Fibroblast of lung (primary cell): ENCODE data around the gene NABP1. TPM values are rescaled to one million over a fixed set of nuclear protein-coding genes. Genes with fewer than 3 reads are reported as not detected.

Source experiments
- DNase-seq, 2 donors: peaks; one replicate each; pipeline versions ENCODE4 v3.0.0 to v3.0.0-alpha.2; 2010; ENCODE audit warnings: low read depth in 2 of 2
- H2AFZ ChIP-seq: 2 replicates; pipeline ENCODE4 v1.5.1; 2012; ENCODE audit warnings: low read length, control low read depth, inconsistent platforms
- H3K27ac ChIP-seq: 2 replicates; pipeline ENCODE4 v1.5.1; 2011; ENCODE audit warnings: low read length, control low read depth; ENCODE audit not compliant: insufficient read depth
- H3K27me3 ChIP-seq: 2 replicates; pipeline ENCODE4 v1.5.1; 2011; ENCODE audit warnings: mild to moderate bottlenecking, low read length; ENCODE audit not compliant: control insufficient read depth, insufficient read depth
- H3K36me3 ChIP-seq: 2 replicates; pipeline ENCODE4 v1.5.1; 2011; ENCODE audit warnings: low read length; ENCODE audit not compliant: control insufficient read depth, insufficient read depth
- H3K4me1 ChIP-seq: 2 replicates; pipeline ENCODE4 v1.5.1; 2011; ENCODE audit warnings: low read length; ENCODE audit not compliant: control insufficient read depth, insufficient read depth; ENCODE audit errors: extremely low read depth
- H3K4me2 ChIP-seq: 2 replicates; pipeline ENCODE4 v1.5.1; 2011; ENCODE audit warnings: low read length, control low read depth; ENCODE audit not compliant: insufficient read depth; ENCODE audit errors: extremely low read depth
- H3K4me3 ChIP-seq, 4 experiments: fragments of 200-600 bp in 1 of 4; sonication (generic) in 1 of 4; replicated peaks in 1 of 4; 2 replicates each; pipeline ENCODE4 v1.5.1; 2011 to 2016; ENCODE audit warnings: low read length in 4 of 4, low read depth in 3 of 4, mild to moderate bottlenecking in 3 of 4, control low read depth in 2 of 4, inconsistent platforms in 1 of 4, mixed read lengths in 1 of 4; ENCODE audit not compliant: insufficient read depth in 1 of 4; ENCODE audit errors: control extremely low read depth in 1 of 4
- H3K79me2 ChIP-seq: 2 replicates; pipeline ENCODE4 v1.5.1; 2012; ENCODE audit warnings: mild to moderate bottlenecking, low read length, inconsistent platforms; ENCODE audit not compliant: control insufficient read depth, insufficient read depth
- H3K9ac ChIP-seq: 2 replicates; pipeline ENCODE4 v1.5.1; 2011; ENCODE audit warnings: mild to moderate bottlenecking, low read length, control low read depth; ENCODE audit not compliant: insufficient read depth
- H3K9me3 ChIP-seq: 2 replicates; pipeline ENCODE4 v1.5.1; 2012; ENCODE audit warnings: low read depth, low read length; ENCODE audit not compliant: control insufficient read depth, insufficient read depth
- H4K20me1 ChIP-seq: 2 replicates; pipeline ENCODE4 v1.5.1; 2011; ENCODE audit warnings: low read length; ENCODE audit not compliant: control insufficient read depth, insufficient read depth; ENCODE audit errors: extremely low read depth
- EZH2 ChIP-seq: IDR thresholded peaks from 2 replicates; pipeline ENCODE4 v1.5.1; 2012; ENCODE audit warnings: low read length, control low read depth, mild to moderate bottlenecking; ENCODE audit errors: missing control alignments
- polyA plus RNA-seq, 2 donors: library from polyadenylated mRNA; depleted of rRNA in 1 of 2; stranded (reverse) in 1 of 2; unstranded in 1 of 2; fragments of >200 nt; gene quantifications; 2 replicates each; pipeline ENCODE4 v1.2.1, GENCODE V29; 2011 to 2012; ENCODE audit warnings: missing spikeins in 1 of 2
- total RNA-seq: library from RNA; depleted of rRNA; stranded (reverse); fragments of >200 nt; gene quantifications from 2 replicates; pipeline ENCODE4 v1.2.1, GENCODE V29; 2014
- TF ChIP-seq, protein P1 (sequence below), 2 donors: IDR thresholded peaks in 1 of 2; conservative IDR thresholded peaks in 1 of 2; 1 replicate in 1 of 2; 2 replicates in 1 of 2; pipeline ENCODE4 v1.5.1; 2011 to 2012; ENCODE audit warnings: low read length in 2 of 2, control low read depth in 1 of 2, inconsistent platforms in 1 of 2, low read depth in 1 of 2, mild to moderate bottlenecking in 1 of 2

NABP1 gene
- total and polyA plus RNA-seq, 2 donors (not counting 1 experiment from before 2014, with no cell fraction given), result 117 to 123 TPM

DNA sequence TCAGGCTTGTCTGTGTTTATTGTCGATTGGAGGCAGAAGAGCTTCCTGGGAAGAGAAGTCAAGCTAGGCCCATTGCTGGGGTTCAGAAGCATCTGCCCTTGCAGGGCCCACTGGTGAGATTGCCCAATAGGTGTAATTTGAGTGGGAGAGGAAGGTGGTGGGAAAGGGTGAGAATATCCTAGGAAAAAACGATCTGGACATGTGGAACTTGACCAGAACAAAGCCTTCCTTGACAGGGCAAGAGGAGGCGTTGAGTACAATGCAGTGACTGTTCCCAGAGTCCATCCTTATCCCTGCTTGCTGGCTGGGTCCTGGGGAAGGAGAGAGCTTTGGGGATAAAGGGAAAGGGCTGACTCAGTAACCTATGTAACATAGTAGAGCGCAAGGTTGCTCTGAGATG lies 27.1 kb downstream of the NABP1 start:
- H3K4me3 ChIP-seq, result no peak overlapping the region
- no peak overlapping the region for H3K9ac ChIP-seq
- no peaks in the 10 kb centered on the region for H3K36me3 ChIP-seq
- no peaks in the 10 kb centered on the region for H3K9me3 ChIP-seq
- no peak overlapping the region for H3K4me2 ChIP-seq
- H3K79me2 ChIP-seq, result no peaks in the 10 kb centered on the region
- TF ChIP-seq, protein P1, sequence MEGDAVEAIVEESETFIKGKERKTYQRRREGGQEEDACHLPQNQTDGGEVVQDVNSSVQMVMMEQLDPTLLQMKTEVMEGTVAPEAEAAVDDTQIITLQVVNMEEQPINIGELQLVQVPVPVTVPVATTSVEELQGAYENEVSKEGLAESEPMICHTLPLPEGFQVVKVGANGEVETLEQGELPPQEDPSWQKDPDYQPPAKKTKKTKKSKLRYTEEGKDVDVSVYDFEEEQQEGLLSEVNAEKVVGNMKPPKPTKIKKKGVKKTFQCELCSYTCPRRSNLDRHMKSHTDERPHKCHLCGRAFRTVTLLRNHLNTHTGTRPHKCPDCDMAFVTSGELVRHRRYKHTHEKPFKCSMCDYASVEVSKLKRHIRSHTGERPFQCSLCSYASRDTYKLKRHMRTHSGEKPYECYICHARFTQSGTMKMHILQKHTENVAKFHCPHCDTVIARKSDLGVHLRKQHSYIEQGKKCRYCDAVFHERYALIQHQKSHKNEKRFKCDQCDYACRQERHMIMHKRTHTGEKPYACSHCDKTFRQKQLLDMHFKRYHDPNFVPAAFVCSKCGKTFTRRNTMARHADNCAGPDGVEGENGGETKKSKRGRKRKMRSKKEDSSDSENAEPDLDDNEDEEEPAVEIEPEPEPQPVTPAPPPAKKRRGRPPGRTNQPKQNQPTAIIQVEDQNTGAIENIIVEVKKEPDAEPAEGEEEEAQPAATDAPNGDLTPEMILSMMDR (conservative IDR thresholded peaks at IDR 0.05 in 1 of 2, IDR thresholded peaks at IDR 0.05 in 1 of 2; ENCODE audit: low read depth in 1 of 2, low read length in 2 of 2), result no peak
- no peak for TF ChIP-seq EZH2
- H3K27me3 ChIP-seq, result no peaks in the 10 kb centered on the region
- H3K27ac ChIP-seq, result no peak overlapping the region
- no peak for DNase-seq
- H2AFZ ChIP-seq, result no peak overlapping the region
- H3K4me1 ChIP-seq, result peaks cover 1% of the 10 kb centered on the region
- no peaks in the 10 kb centered on the region for H4K20me1 ChIP-seq

DNA sequence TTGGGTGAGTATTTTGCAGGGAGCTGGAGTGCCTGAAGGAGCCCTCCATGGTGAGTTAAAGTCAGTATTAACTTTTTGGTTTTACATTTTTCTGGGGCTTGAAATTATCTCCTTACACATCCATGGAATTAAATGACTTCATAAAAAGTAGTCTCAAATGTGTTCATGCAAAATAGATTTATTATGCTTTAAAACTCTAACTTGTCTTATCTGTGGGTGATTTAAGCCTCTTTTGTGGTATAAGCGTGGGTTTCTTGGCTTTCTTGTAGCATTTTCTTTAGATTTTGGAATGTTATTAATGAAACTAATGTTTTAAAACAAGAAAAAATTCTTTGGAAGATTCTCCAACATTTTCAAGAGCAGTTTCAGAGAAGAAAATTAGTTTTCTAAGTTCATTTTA lies 27.8 kb downstream of the NABP1 start:
- H3K4me2 ChIP-seq, result no peak overlapping the region
- no peaks in the 10 kb centered on the region for H3K79me2 ChIP-seq
- H3K27me3 ChIP-seq, result no peaks in the 10 kb centered on the region
- no peak overlapping the region for H3K4me3 ChIP-seq
- H2AFZ ChIP-seq, result no peak overlapping the region
- no peaks in the 10 kb centered on the region for H4K20me1 ChIP-seq
- no peak overlapping the region for H3K9ac ChIP-seq
- peak in 1 of 2 donors; percentile 65 for DNase-seq
- TF ChIP-seq, protein P1 (conservative IDR thresholded peaks at IDR 0.05 in 1 of 2, IDR thresholded peaks at IDR 0.05 in 1 of 2; ENCODE audit: low read depth in 1 of 2, low read length in 2 of 2), result no peak
- TF ChIP-seq EZH2, result no peak
- H3K9me3 ChIP-seq, result no peaks in the 10 kb centered on the region
- H3K4me1 ChIP-seq, result peaks cover 6% of the 10 kb centered on the region
- H3K36me3 ChIP-seq, result no peaks in the 10 kb centered on the region
- H3K27ac ChIP-seq, result no peak overlapping the region

DNA sequence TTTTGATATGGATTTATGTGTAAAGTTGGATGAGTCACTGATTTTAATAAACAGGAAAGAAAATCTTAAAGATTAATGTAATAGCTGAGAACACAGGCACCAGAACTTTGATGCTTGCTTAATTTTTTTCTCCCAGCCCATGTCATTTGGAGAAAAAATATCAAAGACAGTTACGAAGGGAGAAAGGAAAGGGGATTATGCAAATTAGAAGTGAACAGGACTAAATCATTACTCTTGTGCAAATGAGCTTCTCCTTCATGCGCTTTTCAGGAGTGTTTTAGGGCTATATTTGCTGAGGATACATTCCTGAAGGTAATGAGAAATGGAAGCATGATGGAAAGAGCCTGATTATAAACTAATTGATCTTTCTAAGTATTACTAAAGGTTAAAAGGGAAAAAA lies 28.9 kb downstream of the NABP1 start:
- no peak for TF ChIP-seq EZH2
- TF ChIP-seq, protein P1 (conservative IDR thresholded peaks at IDR 0.05 in 1 of 2, IDR thresholded peaks at IDR 0.05 in 1 of 2; ENCODE audit: low read depth in 1 of 2, low read length in 2 of 2), result no peak
- Histone ChIP-seq H3K27me3 (no peaks in the 10 kb centered on the region), H3K36me3 (no peaks in the 10 kb centered on the region), H3K79me2 (no peaks in the 10 kb centered on the region), H3K4me1 (peaks cover 7% of the 10 kb centered on the region), H3K27ac (no peak overlapping the region), H4K20me1 (no peaks in the 10 kb centered on the region), H3K4me3 (no peak overlapping the region), H3K4me2 (no peak overlapping the region), H2AFZ (no peak overlapping the region), H3K9me3 (no peaks in the 10 kb centered on the region), H3K9ac (no peak overlapping the region)
- no peak for DNase-seq
